HEK293 (cell line): ENCODE measurements around the gene PIP4K2A.

Source experiments
- BCL6B ChIP-seq: fragments of 450-650 bp; formaldehyde crosslinking; IDR thresholded peaks from 2 replicates; pipeline ENCODE4 v1.5.1; 2017; ENCODE audit warnings: missing biosample characterization, missing genetic modification characterization
- PATZ1 ChIP-seq: fragments of 450-650 bp; formaldehyde crosslinking; IDR thresholded peaks from 2 replicates; pipeline ENCODE4 v1.5.1; 2016; ENCODE audit warnings: missing biosample characterization, missing genetic modification characterization
- ZNF23 ChIP-seq: fragments of 450-650 bp; formaldehyde crosslinking; IDR thresholded peaks from 2 replicates; pipeline ENCODE4 v1.5.1; 2016; ENCODE audit warnings: missing biosample characterization, missing genetic modification characterization, borderline replicate concordance
- ZNF239 ChIP-seq: fragments of 450-650 bp; formaldehyde crosslinking; IDR thresholded peaks from 2 replicates; pipeline ENCODE4 v1.5.1; 2016; ENCODE audit warnings: missing biosample characterization, missing genetic modification characterization
- ZNF561 ChIP-seq: fragments of 450-650 bp; IDR thresholded peaks from 2 replicates; pipeline ENCODE4 v1.5.1; 2018; ENCODE audit warnings: missing biosample characterization, missing genetic modification characterization, borderline replicate concordance
- TF ChIP-seq, protein P1 (sequence below): fragments of 450-650 bp; formaldehyde crosslinking; IDR thresholded peaks from 2 replicates; pipeline ENCODE4 v1.5.1; 2016; ENCODE audit warnings: missing biosample characterization, missing genetic modification characterization
- TF ChIP-seq, protein P2 (sequence below): fragments of 450-650 bp; formaldehyde crosslinking; IDR thresholded peaks from 2 replicates; pipeline ENCODE4 v1.5.1; 2016; ENCODE audit warnings: missing biosample characterization, missing genetic modification characterization

- TF ChIP-seq ZNF561 (tag by site-specific recombination) (no peak), ZNF23 (tag by site-specific recombination) (no peak), BCL6B (tag by site-specific recombination) (no peak), ZNF239 (tag by site-specific recombination) (no peak), PATZ1 (no peak)
- TF ChIP-seq, protein P1, sequence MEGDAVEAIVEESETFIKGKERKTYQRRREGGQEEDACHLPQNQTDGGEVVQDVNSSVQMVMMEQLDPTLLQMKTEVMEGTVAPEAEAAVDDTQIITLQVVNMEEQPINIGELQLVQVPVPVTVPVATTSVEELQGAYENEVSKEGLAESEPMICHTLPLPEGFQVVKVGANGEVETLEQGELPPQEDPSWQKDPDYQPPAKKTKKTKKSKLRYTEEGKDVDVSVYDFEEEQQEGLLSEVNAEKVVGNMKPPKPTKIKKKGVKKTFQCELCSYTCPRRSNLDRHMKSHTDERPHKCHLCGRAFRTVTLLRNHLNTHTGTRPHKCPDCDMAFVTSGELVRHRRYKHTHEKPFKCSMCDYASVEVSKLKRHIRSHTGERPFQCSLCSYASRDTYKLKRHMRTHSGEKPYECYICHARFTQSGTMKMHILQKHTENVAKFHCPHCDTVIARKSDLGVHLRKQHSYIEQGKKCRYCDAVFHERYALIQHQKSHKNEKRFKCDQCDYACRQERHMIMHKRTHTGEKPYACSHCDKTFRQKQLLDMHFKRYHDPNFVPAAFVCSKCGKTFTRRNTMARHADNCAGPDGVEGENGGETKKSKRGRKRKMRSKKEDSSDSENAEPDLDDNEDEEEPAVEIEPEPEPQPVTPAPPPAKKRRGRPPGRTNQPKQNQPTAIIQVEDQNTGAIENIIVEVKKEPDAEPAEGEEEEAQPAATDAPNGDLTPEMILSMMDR (tag by site-specific recombination): no peak
- TF ChIP-seq, protein P2, sequence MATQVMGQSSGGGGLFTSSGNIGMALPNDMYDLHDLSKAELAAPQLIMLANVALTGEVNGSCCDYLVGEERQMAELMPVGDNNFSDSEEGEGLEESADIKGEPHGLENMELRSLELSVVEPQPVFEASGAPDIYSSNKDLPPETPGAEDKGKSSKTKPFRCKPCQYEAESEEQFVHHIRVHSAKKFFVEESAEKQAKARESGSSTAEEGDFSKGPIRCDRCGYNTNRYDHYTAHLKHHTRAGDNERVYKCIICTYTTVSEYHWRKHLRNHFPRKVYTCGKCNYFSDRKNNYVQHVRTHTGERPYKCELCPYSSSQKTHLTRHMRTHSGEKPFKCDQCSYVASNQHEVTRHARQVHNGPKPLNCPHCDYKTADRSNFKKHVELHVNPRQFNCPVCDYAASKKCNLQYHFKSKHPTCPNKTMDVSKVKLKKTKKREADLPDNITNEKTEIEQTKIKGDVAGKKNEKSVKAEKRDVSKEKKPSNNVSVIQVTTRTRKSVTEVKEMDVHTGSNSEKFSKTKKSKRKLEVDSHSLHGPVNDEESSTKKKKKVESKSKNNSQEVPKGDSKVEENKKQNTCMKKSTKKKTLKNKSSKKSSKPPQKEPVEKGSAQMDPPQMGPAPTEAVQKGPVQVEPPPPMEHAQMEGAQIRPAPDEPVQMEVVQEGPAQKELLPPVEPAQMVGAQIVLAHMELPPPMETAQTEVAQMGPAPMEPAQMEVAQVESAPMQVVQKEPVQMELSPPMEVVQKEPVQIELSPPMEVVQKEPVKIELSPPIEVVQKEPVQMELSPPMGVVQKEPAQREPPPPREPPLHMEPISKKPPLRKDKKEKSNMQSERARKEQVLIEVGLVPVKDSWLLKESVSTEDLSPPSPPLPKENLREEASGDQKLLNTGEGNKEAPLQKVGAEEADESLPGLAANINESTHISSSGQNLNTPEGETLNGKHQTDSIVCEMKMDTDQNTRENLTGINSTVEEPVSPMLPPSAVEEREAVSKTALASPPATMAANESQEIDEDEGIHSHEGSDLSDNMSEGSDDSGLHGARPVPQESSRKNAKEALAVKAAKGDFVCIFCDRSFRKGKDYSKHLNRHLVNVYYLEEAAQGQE (tag by site-specific recombination): no peak
These were observed 80.3 kb downstream of the PIP4K2A start for GRCh38 chr10:22634093-22634492.
